Lower leg skin (tissue), 3 donors: ENCODE results near the gene HSD17B12.

Experiments
- POLR2A ChIP-seq, 2 donors: fragments of 450-650 bp; IDR thresholded peaks; one replicate each; pipeline ENCODE4 v1.6.1; 2016 to 2017; ENCODE audit warnings: antibody characterized with exemption in 2 of 2, mild to moderate bottlenecking in 1 of 2, moderate library complexity in 1 of 2
- TF ChIP-seq, protein P1 (sequence below), 3 donors: fragments of 450-650 bp; IDR thresholded peaks; one replicate each; pipeline ENCODE4 v1.5.1; 2016; ENCODE audit warnings: antibody characterized with exemption in 3 of 3, mild to moderate bottlenecking in 3 of 3, moderate library complexity in 2 of 3

DNA sequence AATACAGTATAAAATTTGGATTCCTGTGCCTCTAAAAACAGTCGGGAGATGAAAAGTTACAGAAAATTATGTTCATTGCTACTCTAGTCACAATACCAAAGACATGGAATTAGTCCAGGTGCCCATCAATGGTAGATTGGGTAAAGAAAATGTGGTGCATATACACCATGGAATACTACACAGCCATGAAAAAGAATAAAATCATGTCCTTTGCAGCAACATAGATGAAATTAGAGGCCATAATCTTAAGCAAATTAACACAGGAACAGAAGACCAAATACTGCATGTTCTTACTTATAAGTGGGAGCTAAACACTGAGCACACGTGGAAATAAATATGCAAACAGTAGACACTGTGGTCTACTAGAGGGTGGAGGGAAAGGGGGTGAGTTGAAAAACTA is 67.6 kb downstream of the HSD17B12 start:
- TF ChIP-seq, protein P1, sequence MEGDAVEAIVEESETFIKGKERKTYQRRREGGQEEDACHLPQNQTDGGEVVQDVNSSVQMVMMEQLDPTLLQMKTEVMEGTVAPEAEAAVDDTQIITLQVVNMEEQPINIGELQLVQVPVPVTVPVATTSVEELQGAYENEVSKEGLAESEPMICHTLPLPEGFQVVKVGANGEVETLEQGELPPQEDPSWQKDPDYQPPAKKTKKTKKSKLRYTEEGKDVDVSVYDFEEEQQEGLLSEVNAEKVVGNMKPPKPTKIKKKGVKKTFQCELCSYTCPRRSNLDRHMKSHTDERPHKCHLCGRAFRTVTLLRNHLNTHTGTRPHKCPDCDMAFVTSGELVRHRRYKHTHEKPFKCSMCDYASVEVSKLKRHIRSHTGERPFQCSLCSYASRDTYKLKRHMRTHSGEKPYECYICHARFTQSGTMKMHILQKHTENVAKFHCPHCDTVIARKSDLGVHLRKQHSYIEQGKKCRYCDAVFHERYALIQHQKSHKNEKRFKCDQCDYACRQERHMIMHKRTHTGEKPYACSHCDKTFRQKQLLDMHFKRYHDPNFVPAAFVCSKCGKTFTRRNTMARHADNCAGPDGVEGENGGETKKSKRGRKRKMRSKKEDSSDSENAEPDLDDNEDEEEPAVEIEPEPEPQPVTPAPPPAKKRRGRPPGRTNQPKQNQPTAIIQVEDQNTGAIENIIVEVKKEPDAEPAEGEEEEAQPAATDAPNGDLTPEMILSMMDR (IDR thresholded peaks at IDR 0.05), result no peak
- no peak for TF ChIP-seq POLR2A (IDR thresholded peaks at IDR 0.05)
